ENCODE data around the gene NFKB1. TPM values are rescaled to one million over a fixed set of nuclear protein-coding genes. Genes with fewer than 3 reads are reported as not detected.
"Not testable (repeated sequence)": the region's sequence is repeated elsewhere in the genome, so short reads cannot be mapped to it uniquely, and the experiment has no call there.

Gene NFKB1
- polyA plus RNA-seq, 1 donor from 2014 or later = 8.6 TPM

DNA sequence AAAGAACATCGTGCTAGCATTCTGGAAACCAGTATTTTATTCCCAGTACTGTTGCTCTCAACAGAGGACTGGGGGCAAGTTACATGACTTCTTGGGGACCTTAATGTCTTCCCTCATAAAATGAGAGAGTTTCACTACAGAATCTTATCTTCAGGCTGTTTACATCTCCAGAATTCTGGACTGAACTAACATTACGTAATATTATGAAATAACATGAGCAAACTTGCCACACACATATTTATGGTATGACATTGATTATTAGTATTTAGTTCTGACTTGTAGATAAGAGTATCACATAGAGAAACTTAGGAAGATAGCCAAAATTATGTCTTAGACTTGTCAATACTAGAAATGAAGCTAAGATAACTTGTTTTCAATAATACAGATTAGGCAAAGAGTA, 68.0 kb downstream of the NFKB1 start:
- Histone ChIP-seq H3K4me2 (ENCODE audit: low read length) (no peak overlapping the region), H3K4me3 (ENCODE audit: low read length) (no peak overlapping the region), H3K36me3 (ENCODE audit: insufficient read depth, low read length) (no peaks in the 10 kb centered on the region), H3K9me3 (ENCODE audit: low read length) (no peaks in the 10 kb centered on the region), H3K9me2 (ENCODE audit: insufficient read depth, low read length) (no peaks in the 10 kb centered on the region), H3F3A (ENCODE audit: insufficient read depth, low read length, poor library complexity, severe bottlenecking) (no peaks in the 10 kb centered on the region), H2AFZ (ENCODE audit: low read depth, low read length) (no peak overlapping the region), H3K79me2 (replicated peaks; ENCODE audit: insufficient read depth, low read length) (no peaks in the 10 kb centered on the region), H3K27me3 (ENCODE audit: insufficient read depth, low read depth, low read length) (no peaks in the 10 kb centered on the region), H3K27ac (ENCODE audit: low read length) (no peak overlapping the region), H4K20me1 (ENCODE audit: insufficient read depth) (no peaks in the 10 kb centered on the region), H3K9ac (ENCODE audit: low read length) (no peak overlapping the region)
- TF ChIP-seq RAD21 (conservative IDR thresholded peaks at IDR 0.05) (no peak), MXI1 (conservative IDR thresholded peaks at IDR 0.05; ENCODE audit: poor library complexity, severe bottlenecking) (no peak), POLR2AphosphoS5 (IDR thresholded peaks at IDR 0.05) (no peak), SMC3 (conservative IDR thresholded peaks at IDR 0.05; ENCODE audit: poor library complexity) (no peak), TAF1 (IDR thresholded peaks at IDR 0.05; ENCODE audit: low read depth) (no peak), EZH2 (IDR thresholded peaks at IDR 0.05; ENCODE audit: borderline replicate concordance, insufficient read depth, low read length, poor library complexity, severe bottlenecking) (no peak), EP300 (conservative IDR thresholded peaks at IDR 0.05; ENCODE audit: poor library complexity, severe bottlenecking) (no peak), REST (IDR thresholded peaks at IDR 0.05; ENCODE audit: borderline replicate concordance) (no peak), CTCF (IDR thresholded peaks at IDR 0.05; ENCODE audit: poor library complexity, severe bottlenecking) (no peak)

GRCh38 chr4:102570211-102570610, 69.1 kb downstream of the NFKB1 start:
- not testable (repeated sequence) for H3K4me3 ChIP-seq (ENCODE audit: low read length); H3K36me3 ChIP-seq (ENCODE audit: insufficient read depth, low read length); H3K9me3 ChIP-seq (ENCODE audit: low read length); H3K27me3 ChIP-seq (ENCODE audit: insufficient read depth, low read depth, low read length); H2AFZ ChIP-seq (ENCODE audit: low read depth, low read length); H4K20me1 ChIP-seq (ENCODE audit: insufficient read depth); H3F3A ChIP-seq (ENCODE audit: insufficient read depth, low read length, poor library complexity, severe bottlenecking); H3K27ac ChIP-seq (ENCODE audit: low read length); H3K9me2 ChIP-seq (ENCODE audit: insufficient read depth, low read length); H3K79me2 ChIP-seq (replicated peaks; ENCODE audit: insufficient read depth, low read length); H3K9ac ChIP-seq (ENCODE audit: low read length); H3K4me2 ChIP-seq (ENCODE audit: low read length)

GRCh38 chr4:102572452-102572851, 71.3 kb downstream of the NFKB1 start:
- H3K9ac ChIP-seq (ENCODE audit: low read length) = no peak overlapping the region

More at GRCh38 chr4:102572452-102572851, 71.3 kb downstream of the NFKB1 start:
- no peak for TF ChIP-seq TAF1 (IDR thresholded peaks at IDR 0.05; ENCODE audit: low read depth)
- TF ChIP-seq EZH2 (IDR thresholded peaks at IDR 0.05; ENCODE audit: borderline replicate concordance, insufficient read depth, low read length, poor library complexity, severe bottlenecking) = no peak
- TF ChIP-seq CTCF (IDR thresholded peaks at IDR 0.05; ENCODE audit: poor library complexity, severe bottlenecking) = no peak
- TF ChIP-seq POLR2AphosphoS5 (IDR thresholded peaks at IDR 0.05) = no peak
- TF ChIP-seq RAD21 (conservative IDR thresholded peaks at IDR 0.05) = no peak
- no peak for TF ChIP-seq EP300 (conservative IDR thresholded peaks at IDR 0.05; ENCODE audit: poor library complexity, severe bottlenecking)
- no peak for TF ChIP-seq SMC3 (conservative IDR thresholded peaks at IDR 0.05; ENCODE audit: poor library complexity)
- TF ChIP-seq MXI1 (conservative IDR thresholded peaks at IDR 0.05; ENCODE audit: poor library complexity, severe bottlenecking) = no peak
- no peaks in the 10 kb centered on the region for H4K20me1 ChIP-seq (ENCODE audit: insufficient read depth)
- H3K4me3 ChIP-seq (ENCODE audit: low read length) = no peak overlapping the region
- no peaks in the 10 kb centered on the region for H3K27me3 ChIP-seq (ENCODE audit: insufficient read depth, low read depth, low read length)
- H3K9me2 ChIP-seq (ENCODE audit: insufficient read depth, low read length) = no peaks in the 10 kb centered on the region
- no peak overlapping the region for H2AFZ ChIP-seq (ENCODE audit: low read depth, low read length)
- no peaks in the 10 kb centered on the region for H3K36me3 ChIP-seq (ENCODE audit: insufficient read depth, low read length)
- no peaks in the 10 kb centered on the region for H3K9me3 ChIP-seq (ENCODE audit: low read length)
- H3F3A ChIP-seq (ENCODE audit: insufficient read depth, low read length, poor library complexity, severe bottlenecking) = no peaks in the 10 kb centered on the region
- no peak overlapping the region for H3K27ac ChIP-seq (ENCODE audit: low read length)
- no peaks in the 10 kb centered on the region for H3K79me2 ChIP-seq (replicated peaks; ENCODE audit: insufficient read depth, low read length)
- H3K4me2 ChIP-seq (ENCODE audit: low read length) = no peak overlapping the region
